AG08395 (cell line): ENCODE measurements around the gene LILRB2.
"Not testable (repeated sequence)": the region's sequence is repeated elsewhere in the genome, so short reads cannot be mapped to it uniquely, and the experiment has no call there.

Source experiments
- DNase-seq: peaks from one replicate; pipeline ENCODE4 v3.0.0; 2012; ENCODE audit warnings: mixed read lengths, low spot score

The LILRB2 gene

DNA sequence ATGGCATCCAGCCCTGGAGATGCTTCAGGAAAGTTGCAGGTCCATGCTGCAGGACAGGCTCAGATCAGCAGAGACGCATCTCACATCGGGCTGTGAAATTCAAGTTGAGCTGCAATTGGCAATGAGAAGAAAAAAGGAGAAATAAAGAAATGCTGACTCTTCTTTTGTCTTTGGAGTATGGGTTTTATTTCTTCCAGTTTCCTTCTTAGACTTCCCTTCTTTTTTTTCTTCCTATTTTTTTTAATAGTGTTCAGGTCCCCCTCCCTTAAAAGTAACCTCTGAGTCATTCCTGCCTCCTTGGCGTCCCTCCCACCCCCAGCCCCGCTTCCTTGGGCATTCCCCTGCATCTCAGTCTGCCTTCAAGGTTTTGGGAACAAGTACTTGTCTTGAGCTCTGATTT lies 9.3 kb downstream of the LILRB2 start:
- DNase-seq, result not testable (repeated sequence)

DNA sequence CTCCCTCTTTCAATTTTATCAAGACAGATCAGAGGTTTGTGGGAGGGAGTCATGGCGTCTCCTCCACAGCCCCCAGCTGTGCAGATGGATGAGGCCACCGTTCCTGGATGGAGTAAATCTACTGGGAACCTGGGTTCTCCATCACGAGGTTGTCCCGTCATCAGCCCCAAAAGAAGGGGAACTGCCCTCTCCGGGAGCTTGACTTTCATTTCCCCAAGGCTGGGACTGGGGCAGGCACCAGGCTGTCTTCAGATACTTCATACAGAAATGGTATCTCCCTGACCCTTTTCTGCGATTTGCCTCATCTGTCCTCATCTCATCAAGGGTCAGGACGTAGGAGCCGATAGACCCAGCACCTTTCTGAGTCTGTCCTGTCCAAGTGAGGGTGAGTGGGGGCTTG lies 9.8 kb downstream of the LILRB2 start:
- DNase-seq, result no peak

- no peak for DNase-seq
Observed at GRCh38 chr19:54268936-54269335, 12.0 kb downstream of the LILRB2 start.

DNA sequence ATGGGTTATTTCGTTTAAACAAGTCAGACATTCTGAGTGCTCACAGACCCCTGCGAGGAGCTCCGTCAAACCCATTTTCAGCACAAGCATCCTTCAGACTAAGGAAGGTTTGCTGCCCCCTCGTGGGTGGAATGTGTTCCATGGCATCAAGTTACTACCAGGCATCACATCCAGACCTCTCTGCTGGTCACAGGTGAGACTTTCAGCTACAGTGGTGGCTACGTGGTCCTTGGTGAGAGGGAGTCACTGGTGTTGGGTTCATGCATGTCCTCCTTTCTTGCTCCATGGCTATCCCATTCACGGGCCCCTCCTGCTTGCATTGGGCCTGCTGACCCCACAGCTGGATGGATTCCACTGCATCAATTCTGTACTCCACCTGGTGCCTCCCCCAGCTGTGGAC lies 14.8 kb downstream of the LILRB2 start:
- peak; percentile 41 for DNase-seq

GRCh38 chr19:54262470-54262869 lies 18.4 kb downstream of the LILRB2 start:
- no peak for DNase-seq

DNA sequence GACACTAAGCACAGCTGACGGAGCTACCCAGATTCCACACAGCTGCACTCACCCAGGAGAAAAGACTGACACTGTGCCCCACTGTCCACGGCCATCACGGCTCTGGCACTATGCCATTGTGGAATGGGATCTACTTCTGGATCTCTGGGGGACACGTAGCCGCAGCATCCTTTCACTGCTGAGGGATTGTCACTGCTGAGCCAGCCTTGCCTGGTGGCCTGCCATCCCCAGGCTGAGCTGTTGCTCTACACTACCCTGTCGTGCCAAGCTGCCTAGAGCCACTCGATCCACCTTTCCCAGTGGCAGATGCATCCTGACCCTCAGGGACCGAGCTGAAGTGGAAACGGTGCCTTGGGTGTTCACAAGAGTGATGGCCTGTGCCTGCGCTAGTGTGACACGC lies 18.8 kb downstream of the LILRB2 start:
- no peak for DNase-seq

DNA sequence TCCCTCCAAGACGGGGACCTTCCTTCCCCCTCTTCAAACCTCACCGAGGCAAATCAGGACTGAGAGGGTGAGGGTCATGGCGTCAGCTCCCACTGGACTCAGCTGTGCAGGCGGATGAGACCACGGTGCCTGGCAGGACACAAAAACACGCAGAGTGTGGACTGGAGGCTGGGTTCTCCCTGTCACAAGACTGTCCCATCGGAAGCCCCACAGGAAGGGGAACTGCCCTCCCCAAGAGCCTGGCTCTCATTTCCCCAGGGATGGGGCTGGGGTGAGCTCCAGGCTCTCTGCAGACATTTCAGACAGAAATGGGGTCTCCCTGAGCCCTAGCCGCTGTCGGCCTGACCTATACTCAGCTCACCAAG lies 23.8 kb downstream of the LILRB2 start, which contains the start of gene LILRB5:
TSS of gene LILRB5 (minus strand) at position 158 of the 365 bp plus-strand sequence. CDS start at position 78, 80 bp downstream.
- no peak for DNase-seq

DNA sequence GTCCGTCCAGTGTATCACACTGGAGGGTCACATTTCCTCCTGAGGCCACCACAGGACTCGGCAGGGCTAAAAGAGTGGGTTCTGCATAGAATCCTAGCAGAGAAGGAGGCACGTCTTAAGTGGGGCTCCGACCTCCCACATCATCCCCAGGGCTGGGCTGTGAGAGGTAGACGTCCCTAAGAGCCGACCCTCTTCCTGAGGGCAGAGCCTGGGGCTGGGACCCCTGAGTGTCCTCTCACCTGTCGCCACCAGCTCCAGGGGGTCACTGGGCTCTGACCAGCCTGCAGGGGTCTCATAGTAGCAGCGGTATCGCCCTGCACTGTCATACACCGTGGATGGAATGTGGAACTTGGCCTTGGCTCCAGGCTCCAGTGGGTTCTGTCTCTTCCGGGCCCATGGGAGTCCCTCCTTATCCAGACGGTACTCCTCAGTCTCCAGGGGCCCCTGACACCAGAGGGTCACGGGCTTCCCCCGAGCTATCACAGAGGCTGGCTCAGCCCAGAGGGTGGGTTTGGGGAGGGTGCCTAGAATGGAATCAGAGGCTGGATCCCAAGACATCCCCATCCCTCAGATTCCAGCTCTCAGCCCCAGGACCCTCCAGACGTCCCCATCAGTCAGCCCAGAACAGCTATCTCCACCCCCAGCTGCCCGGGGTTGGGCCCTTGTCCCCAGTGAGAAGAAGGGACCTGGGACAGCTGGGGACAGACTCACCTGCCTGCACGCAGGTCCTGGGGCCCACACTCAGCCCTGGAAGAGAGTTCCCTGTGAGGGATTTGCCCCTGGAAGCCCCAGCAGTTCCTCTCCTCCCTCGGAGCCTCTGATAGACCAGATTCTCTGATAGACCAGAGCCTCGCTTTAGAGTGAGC lies 24.4 kb downstream of the LILRB2 start:
- DNase-seq, result no peak

DNA sequence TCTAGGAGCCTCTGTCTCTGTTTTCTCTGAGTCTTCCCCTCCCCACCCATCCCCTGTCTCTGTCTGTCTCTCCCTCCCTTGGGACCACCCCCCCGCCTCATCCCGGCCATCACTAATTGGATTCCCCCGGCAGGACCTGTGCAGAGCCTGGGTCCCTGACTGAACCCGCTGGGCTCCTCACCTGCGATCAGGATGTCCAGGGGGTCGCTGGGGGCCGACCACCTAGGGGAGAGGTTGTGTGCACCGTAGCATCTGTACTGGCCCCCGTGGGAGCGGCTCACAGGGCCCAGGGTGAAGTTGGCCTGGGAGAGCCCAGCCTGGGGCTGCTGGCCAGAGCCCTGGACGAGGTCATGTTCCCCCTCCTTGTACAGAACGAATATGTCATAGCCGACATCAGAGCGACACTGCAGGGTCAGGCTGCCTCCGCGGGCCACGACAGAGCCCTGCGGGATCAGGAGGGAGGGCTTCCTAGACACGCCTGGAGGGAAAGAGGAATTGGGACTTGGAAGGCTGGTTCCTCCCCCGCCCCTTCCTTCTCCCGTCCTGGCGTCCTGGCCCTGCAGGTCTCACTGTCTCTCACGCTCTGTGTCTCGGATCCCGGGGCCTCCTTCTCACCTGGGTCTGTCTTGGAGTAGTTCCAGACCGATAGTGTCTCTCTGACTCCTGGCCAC lies 25.7 kb downstream of the LILRB2 start:
- no peak for DNase-seq

GRCh38 chr19:54254195-54254906 lies 26.6 kb downstream of the LILRB2 start:
- no peak for DNase-seq

DNA sequence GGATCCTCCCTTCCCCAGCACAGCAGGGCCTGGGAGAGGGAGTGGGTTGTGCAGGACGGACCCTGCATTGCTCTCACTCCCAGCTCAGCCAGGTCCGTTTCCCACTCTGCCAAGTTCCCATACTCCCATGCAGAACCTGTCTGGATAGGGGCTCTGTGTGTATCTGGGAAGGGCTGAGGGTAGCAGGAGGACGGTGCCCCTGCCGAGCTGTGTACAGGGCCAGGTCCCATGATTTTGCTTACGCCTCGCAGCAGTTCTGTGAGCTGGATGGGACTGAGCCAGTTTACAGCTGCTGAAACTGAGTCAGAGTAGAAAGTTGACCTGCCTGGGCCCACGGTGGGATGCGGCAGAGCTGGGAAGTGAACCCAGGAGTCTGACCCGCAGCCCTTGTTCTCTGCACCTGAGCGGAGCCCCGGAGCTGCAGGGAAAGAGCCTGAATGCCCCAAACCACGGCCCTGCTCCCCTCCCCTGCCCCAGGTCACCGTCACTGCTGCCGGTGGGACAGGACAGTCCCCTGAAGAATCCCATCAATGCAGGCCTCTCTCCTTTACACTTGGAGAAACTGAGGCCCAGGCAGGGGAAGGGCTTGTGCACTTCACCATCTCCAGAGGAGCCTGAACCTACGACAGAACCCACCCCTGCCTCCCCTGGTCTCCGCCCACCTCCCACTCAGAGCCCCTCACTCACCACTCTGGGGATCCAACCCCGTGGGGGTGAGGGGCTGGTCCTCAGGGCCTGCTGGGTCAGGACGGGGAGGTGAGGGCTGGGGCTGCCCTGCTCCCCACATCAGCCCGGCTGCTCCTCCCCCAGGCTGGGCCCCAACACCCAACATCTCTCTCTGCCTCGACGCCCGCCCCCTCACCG lies 27.3 kb downstream of the LILRB2 start:
- DNase-seq, result no peak

GRCh38 chr19:54252845-54253244 lies 28.1 kb downstream of the LILRB2 start:
- no peak for DNase-seq

DNA sequence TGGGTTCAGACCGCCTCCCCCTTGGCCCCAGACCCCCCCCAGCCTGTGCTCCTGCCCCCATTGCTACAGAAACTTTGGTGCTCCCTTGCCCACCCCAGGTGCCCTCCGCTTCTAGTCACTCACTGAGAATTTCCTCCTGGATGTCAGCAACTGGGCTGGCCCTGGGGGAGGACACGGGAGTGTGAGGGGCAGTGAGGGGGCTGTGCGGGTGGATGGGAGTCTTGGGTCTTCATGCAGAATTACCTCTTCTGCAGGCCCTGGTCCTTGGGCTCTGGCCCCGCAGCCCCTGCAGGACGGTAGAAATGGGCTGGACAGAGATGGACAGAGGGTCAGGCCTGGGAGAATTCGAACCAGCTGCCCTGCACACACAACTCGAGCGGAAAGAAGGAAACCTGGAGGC lies 28.7 kb downstream of the LILRB2 start:
- DNase-seq, result no peak

- DNase-seq, result no peak
Observed at GRCh38 chr19:54248016-54248601, 32.8 kb downstream of the LILRB2 start.

DNA sequence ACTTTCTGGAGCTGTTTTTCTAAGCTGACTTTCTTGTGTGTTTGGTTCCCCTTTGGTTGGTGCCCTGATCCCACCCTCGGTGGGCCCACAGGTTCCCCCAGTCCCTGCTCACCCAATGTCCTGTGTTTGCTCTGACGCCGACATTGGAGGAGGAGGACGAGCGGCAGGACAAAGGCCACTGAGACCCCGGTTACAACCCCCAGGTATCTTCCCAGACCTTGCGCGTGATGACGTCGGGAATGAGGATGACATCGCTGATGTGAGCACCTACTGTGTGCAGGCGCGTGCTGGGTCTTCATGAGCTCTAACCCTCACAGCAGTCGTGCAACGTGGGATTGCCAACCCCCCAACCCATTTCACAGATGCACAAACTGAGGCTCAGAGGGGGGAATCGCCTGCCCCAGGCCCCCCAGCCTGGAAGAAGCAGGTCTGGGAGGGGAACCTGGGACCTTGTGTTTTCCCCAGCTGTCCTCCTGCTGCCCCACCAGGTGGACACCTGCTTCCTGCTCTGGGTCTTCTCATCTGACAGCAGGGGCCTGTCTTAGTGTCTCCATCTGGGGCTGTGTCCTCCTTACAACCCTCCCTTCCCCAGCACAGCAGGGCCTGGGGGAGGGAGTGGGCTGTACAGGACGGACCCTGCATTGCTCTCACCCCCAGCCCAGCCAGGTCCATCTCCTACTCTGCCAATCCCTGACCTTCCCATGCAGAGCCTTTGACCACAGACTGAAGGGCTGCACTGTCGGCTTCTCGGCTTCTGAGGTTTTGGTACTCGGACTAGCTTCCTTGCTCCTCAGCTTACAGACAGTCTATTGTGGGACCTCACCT lies 33.6 kb downstream of the LILRB2 start:
- DNase-seq, result no peak

DNA sequence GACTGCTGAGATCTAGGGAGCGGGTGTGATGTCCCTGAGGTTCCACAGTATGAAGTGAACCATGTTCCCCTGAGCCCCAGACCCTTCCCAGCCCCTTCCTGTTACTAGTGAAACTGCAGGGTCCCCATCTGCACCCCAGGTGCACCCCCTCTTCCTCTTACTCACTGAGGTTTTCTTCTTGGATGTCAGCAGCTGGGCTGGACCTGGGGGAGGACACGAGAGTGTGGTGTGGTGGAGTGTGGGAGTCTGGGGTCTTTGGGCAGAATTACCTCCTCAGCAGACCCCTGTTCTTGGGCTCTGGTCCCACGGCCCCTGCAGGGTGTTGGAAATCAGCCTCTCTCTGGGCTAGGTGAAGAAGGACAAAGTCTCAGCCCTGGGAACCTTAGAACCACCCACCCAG lies 35.0 kb downstream of the LILRB2 start:
- DNase-seq, result no peak

DNA sequence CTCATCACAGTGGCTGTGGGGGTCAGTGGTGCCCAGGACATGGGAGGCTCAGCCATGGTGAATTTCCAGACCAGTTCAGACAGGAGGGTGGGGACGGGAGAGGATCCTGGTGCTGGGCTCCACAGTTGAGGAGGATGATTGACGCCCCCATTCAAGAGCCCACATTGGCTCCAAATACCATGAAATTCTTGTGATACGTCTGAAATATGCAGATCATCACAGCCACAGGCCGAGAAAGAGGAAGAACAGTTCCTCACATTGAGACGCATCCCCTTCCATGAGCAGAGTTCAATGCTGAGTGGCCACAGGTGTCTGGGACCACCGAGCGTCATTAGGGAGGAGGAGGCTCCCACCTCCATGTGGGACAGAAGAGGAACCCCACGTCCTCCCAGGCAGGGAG lies 37.1 kb downstream of the LILRB2 start:
- not testable (repeated sequence) for DNase-seq

DNA sequence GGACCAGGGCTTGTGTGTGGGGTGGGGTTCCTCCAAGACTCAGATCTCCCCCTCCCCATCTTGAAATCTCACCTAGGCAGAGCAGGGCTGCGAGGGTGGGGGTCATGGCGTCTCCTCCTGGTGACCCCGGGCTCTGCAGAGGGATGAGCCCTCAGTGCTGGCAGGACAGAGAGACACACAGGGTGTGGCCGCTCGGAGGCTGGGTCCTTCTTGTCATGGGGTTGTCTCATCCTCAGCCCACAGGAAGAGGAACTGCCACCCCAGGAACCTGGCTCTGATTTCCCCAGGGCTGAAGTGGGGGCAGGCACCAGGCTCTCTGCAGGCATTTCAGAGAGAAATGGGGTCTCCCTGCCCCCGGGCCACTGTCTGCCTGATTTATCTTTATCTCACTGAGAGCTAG lies 38.3 kb downstream of the LILRB2 start, which contains the start of gene LILRA6:
TSS of gene LILRA6 (minus strand) at position 145 of the 400 bp plus-strand sequence.
- not testable (repeated sequence) for DNase-seq

DNA sequence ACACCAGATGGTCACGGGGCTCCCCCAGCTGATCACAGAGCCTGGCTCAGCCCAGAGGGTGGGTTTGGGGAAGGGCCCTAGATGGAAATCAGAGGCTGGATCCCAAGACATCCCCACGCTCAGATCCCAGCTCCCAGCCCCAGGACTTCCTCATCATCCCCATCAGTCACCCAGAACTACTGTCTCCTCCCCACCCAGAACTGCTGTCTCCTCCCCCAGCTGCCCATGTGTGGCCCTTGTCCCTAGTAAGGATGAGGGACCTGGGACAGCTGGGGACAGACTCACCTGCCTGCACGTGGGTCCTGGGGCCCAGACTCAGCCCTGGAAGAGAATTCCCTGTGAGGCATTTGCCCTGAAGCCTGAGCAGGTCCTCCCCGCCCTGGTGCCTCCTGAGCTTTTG lies 38.7 kb downstream of the LILRB2 start:
- DNase-seq, result not testable (repeated sequence)
